HL-60/S4 treated with phorbol 12-myristate 13-acetate at 8.2 ng/mL for 4 days and 3 days (cell line): ENCODE results near the gene APOL4.
"Not testable (repeated sequence)": the region's sequence is repeated elsewhere in the genome, so short reads cannot be mapped to it uniquely, and the experiment has no call there.

ENCODE experiments used
- in situ Hi-C: fragments of 300-500 bp; cut with MboI; formaldehyde crosslinking; loops from 2 replicates; pipeline ENCODE4 v1.15.0; 2022; ENCODE audit warnings: low sequenced_read_pairs

The APOL4 gene

DNA sequence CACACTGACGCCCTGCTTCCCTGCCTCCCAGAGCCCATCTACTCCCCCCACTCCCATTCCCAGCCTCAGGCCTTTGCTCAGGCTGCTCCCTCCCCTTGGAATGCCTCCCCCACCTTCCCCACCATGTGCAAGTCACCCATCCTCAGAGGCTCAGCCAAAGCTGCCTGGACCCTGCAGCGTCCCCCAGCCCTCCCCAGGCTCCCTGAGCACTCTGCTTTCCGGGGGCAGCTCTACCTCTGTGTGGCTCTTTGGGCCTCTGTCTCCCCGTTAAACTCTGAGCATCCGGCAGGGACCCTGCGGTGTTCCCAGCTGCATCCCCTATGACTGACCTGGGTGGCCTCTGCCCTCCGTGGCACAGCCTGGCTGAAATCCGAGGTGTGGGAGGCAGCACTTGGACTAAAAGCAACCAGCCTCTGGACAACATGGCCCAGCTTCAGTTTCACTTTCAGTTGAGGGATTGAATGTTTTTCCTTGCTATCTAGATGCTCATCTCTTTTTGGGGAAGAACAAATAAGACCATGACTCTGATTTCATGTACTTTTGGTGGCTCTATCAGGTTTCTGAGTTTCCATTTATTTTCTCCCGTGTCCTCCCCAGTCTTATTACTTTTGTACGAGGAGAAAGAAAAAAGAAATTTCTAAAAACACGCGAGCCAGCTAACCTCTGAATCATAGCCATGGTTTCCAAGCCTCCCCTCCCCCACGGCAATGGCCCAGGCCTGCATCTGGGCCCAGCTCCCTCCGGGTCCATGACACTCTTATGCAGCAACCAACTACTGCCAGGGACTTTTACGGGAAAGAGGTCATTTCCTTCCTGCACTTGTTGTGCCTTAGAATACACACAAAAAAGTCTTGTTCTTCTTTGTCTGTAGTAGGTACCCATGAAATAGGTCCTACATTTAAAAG, 44.8 kb downstream of the APOL4 start:
- in situ Hi-C loops, result no loop called here

DNA sequence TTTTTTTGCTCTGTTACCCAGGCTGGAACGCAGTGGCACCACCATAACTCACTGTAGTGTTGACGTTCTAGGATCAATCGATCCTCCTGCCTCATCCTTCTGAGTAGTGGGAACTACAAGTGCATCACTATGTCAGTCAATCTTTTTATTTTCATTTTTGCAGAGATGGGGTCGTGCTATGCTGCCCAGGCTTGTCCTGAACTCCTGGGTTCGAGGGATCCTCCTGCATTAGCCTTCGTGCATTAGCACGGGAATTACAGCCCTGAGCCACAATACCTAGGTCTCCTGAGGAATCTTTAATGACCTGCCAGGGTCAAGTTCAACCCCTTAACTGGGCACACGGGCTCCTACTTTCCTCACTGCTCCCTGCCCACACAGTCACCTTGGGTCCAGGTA, 45.5 kb downstream of the APOL4 start:
- in situ Hi-C loops, result no loop called here

DNA sequence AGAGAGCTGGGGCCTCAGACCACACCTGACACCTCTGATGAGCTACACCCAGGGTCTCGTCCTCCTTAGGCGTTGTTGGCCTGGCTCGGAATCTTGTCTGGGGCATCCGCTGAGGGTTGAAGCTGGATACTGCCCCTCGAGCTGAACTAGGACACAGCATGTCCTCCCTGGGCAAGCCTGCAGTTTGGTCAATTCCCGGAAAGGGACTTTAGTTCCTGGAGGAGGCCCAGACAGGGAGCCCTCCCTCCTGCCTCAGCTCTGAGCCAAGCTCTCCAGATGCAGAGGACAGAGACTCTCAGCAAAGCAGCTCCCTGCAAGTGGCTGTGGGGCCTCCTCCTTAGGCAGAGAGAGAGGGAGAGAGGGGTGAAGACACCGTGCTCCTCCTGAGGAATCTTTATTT, 45.9 kb downstream of the APOL4 start:
- in situ Hi-C loops, result no loop called here

DNA sequence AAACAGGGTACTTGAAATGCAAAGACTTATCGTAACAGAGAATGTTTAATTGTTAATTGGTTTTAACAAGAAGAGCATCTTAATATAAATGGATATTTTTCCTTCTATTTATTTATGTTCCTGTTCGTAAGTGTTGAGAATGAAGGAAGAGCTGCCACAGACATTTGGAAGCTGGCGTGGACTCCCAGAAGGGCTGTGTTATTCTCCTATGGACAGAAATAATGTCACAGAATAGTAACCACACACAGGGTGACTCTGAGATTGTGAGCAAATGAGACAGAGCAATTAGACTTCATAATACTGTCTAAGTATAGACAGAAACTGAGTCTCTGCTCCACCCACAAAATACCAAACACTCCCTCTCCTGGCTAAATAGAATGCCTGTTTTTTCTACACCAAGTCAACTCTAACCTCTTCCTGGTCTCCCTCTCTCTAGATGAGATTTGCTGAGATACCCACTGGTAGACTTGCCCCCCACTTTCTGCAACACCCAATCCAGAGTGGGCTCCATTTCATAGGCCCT, 47.1 kb downstream of the APOL4 start:
- in situ Hi-C loops, result no loop called here

DNA sequence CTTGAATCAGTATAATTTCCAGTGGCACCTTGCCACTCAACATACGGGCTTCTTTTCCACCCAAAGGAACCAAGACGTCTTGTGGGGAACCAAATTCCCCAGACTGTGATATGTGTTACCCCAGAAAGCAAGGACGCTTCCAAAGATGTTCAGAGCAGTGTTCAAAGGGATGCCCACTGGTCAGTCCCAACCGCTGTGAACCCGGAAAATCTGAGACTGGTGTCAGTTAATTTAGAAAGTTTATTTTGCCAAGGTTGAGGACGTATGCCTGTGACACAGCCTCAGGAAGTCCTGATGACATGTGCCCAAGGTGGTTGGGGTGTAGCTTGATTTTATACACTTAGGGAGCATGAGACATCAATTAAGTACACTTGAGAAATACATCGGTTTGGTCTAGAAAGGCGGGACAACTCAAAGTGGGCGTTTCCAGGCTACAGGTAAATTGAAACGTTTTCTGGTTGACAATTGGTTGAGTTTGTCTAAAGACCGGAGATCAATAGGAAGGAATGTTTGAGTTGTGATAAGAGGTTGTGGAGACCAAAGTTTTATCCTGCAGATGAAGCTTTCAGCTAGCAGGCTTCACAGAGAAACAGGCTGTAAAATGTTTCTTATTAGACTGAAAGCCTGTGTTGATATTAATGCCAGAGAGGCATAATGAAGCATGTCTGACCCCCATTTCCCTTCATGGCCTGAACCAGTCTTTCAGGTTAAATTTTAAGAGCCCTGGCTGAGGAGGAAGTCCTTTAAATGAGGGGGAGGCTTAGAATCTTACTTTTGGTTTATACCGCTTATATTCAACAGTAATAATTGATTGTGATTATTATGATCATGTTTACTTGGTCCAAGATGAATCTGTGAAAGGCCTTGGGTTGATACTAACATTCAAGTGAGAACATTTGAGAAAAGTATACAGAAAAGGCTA, 47.8 kb downstream of the APOL4 start:
- in situ Hi-C loops, result no loop called here

DNA sequence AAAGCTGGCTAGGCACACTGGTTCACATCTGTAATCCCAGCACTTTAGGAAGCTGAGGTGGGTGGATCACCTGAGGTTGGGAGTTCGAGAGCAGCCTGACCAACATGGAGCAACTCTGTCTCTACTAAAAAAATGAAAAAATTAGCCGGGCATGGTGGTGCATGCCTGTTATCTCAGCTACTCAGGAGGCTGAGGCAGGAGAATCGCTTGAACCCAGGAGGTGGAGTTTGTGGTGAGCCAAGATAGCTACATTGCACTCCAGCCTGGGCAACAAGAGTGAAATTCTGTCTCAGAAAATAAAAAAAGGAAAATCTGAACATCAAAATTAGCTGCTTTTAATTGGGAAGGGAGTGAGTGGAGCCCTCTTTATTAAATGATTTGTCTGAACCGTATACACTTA, 48.8 kb downstream of the APOL4 start:
- in situ Hi-C loops, result not testable (repeated sequence)

DNA sequence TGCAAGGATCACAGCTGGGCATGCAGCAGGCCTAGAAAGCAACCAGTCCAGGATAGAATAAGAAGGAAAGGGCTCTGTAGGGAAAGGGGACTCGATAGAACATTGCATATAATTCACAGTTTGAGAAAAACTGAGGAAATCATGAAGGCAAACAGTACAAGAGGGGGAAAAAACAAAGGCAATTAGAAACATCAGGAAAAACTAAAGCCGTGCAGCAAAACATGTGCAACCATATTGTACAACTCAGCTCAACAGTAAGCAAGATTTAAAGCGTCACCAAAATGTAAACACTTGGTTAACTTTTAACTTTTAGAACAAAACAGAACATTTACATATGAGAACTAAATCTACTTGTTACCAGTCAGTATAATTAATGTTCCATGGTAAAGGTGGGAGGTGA, 49.5 kb downstream of the APOL4 start:
- in situ Hi-C loops, result no loop called here

DNA sequence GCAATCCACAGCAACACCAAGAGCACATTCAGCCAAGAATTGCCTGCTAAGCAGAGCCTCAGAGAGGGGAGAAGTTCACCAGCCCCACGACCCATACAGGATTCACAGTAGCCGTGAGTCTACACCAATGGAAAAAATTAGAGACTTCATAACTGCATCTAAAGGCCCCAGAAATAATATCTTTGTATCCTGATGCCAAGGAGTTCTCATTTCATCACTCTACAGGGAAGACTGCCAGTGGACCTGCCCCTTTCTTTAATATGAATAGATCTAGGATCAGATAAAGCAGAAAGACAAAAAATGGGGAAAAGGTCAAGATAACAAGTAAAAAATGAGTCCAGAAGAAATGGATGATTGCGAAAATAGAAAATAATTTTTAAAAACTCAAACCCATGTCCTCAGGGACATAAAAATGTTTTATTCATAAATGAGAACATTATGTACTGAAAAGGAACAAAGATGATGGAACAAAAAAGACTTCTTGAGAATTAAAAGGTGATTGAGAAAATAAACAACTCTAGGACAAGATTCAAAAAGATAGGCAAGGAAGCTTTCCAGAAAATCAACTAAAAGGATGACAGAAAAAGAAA, 50.5 kb downstream of the APOL4 start:
- in situ Hi-C loops, result no loop called here

DNA sequence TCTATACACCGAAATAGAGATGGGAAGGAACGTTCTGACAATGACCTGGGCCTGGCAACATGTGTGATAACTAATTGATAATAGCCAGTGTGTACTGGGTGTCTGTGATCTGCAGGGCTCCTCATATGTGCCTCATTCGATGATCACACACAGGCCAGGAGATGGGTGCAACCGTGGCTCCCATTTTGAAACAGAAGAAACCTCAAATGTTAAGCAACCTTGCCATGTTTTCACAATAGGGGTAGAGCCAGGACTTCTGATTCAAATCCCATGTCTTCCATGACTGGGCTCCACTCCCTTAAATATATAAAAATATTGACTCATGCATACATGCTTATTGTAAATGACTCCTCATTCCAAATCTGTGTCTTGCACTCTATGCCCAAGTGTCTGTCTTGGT, 52.2 kb downstream of the APOL4 start:
- in situ Hi-C loops, result no loop called here

DNA sequence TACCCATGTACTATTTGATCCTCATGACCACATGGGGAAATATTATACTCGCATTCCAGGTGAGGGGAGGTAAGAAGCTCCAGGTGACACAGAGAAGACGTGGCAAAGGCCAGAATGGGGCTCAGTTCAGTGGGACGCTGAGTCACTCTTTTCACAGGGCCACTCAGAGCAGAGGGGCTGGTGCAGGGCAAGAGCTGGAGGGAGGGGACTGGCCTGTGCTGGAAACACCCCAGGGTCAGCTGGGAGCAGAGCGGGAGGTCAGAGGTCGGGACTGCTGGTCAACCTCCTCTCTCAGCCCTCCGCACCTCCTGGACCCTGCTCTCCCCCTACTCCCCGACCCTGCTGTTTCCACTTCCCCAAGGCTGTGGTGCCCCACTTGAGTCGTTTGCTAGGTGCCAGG, 53.2 kb downstream of the APOL4 start:
- in situ Hi-C loops, result no loop called here

DNA sequence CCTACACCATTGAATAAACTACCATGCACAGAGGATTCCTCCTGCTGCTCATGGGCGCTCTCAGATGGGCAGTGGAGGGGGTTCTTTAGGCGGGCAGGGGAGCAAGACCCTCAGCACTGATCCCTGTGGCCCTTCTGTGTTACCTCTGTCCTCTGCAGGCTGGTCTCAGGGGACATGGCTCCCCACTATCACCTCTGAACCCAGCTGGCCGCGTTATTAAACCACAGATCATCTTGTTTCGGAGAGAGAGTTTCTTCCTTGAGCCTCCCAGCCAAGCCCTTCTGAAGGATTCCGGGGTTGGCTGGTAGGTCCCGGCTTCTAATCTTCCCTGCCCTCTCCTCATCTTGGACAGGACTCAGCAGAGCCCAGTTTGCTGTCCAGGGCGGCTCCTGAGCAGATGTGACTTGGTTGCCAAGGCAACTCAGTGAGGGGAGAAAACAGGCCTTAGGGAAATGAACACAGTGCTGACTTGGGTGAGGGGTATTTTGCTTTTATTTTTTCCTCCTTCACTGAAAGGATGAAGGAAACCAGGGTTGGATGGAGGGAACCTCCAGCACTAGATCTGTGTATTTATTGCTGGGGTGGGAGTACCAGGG, 54.3 kb downstream of the APOL4 start:
- in situ Hi-C loops, result no loop called here

DNA sequence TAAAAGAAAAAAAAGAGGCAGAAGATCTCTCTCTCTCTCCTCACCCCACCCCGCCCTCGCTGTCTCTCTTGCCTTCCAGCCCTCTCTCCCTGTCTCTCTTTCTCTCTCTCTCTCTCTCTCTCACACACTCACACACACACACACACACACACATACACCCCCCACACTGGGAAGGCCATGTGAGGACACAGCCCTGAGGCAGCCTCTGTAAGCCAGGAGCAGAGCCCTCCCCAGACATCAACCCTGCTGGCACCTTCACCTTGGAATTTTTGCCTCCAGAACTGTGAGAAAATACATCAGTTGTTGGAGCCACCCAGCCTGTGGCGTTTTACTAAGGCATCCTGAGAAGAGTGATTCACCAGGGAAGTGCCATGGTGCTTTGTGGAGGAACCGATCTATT, 55.7 kb downstream of the APOL4 start:
- in situ Hi-C loops, result no loop called here

DNA sequence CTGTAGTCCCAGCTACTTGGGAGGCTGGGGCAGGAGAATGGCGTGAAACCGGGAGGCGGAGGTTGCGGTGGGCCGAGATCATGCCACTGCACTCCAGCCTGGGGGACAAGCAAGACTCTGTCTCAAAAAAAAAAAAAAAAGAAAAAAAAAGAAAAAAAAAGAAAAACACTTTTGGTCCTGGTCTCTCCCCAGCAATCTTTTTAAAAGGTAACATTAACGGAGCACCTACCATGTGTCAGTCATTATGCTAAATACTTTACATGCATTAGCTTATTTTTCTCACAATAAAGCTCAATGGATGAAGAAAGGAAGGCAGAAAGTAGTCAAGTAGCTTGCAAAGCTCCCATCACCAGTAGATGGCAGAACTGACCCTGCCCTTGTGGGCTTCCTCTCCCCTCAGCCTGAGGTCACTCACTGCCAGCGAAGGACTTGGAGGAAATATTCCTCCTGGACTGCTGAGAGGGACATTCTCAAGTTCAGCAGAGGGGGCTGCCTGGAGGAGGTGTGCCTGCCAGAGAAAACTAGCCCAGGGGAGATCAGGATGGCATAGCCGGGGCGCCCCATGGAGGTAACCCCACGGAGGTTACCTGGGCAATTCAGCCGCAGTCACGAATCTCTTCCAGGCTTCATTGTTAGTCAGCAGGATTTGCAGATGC, 56.6 kb downstream of the APOL4 start:
- in situ Hi-C loops, result no loop called here

DNA sequence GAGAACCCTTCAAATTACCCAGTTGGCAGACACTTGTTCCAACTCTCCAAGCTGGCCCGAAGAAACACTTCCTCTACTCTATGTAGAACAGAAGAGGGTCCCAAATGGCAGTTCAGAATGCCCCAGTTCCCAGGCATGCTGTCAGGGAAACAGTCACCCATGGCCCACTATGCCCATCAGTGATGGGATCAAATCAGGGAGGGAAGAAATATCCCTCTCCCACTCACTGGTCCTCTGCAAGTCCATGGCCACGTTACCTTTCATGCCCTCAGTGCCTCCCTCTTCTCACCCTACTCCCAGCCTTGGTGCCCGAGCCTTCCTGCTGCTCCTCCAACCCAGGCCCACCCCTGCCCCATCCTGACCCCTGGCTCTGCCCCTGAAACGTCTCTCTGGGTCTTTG, 57.7 kb downstream of the APOL4 start:
- in situ Hi-C loops, result no loop called here

DNA sequence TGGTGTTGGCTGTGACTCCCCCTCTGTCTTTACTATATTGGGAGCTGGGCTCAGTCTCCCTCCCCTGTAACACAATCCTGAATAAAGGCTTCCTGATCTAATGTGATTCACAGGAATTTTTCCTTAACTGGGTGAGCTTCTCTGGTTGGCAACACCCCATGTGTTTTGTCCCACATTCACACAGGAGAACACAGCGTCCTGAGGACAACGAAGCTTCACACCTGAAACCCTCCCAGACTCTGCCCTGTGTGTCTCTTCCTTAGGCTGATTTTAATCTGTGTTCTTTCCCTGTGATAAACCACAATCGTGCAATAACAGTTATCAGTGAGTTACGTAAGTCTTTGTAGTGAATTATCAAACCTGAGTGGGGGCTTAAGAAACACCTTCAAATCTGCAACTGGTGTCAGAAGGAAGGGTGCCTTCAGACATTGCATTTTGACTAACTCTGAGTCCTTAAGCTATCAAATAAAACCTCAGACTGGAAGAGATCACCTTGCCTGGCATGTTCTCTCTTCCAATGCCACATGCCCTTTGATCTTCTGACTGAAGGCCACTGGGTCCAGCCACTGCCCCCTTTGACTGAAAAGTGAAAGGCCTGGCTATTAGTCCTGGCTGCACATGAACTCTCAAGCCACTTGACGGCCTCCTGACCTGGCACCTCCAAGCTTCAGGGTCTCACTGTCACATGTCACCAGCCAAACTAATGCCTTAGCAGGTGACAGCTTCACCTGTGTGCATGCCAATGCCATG, 58.4 kb downstream of the APOL4 start:
- in situ Hi-C loops, result no loop called here

DNA sequence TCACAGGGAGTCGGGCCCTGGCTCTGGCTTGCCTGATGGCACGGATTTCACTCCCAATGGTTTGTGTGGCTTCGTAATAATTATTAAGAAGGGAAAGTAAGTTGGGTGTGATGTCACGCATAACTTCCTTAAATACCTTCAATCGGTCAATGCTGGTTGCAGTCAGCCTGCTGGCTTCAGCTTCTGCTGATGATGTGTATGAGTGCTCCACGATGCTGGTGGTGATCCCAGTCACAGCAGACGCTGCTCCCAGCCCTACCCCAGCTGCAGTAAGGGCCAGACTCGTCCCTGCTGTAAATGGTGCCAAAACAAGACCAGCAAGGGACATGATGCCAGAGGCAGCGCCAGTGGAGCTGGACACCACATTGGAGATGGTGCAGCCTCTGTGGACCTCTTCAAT, 60.1 kb downstream of the APOL4 start:
- in situ Hi-C loops, result no loop called here
